ENCODE measurements around the gene LTBR.

Gene LTBR

GRCh38 chr12:6368906-6369525 lies 14.9 kb upstream of the LTBR start:
- no peak for DNase-seq

GRCh38 chr12:6369916-6370575 lies 13.9 kb upstream of the LTBR start:
- DNase-seq: no peak

- no peak for DNase-seq
These were observed 13.4 kb upstream of the LTBR start for GRCh38 chr12:6370576-6370935.

GRCh38 chr12:6370994-6371754 lies 12.8 kb upstream of the LTBR start:
- no peak for DNase-seq

- peak in 1 of 2 experiments; percentile 44 for DNase-seq
These were observed 11.5 kb upstream of the LTBR start for GRCh38 chr12:6372403-6373003.

- DNase-seq: no peak
These were observed 10.8 kb upstream of the LTBR start for GRCh38 chr12:6373022-6373787.

GRCh38 chr12:6374028-6374785 lies 9.8 kb upstream of the LTBR start:
- DNase-seq: no peak

GRCh38 chr12:6374786-6375160 lies 9.2 kb upstream of the LTBR start:
- no peak for DNase-seq

GRCh38 chr12:6375269-6376078 lies 8.5 kb upstream of the LTBR start, which contains the start of gene SCNN1A:
SCNN1A (minus strand) TSS chr12:6375563; CDS start chr12:6374783, 780 bp downstream.
- DNase-seq: no peak

GRCh38 chr12:6376079-6376869 lies 7.7 kb upstream of the LTBR start:
- no peak for DNase-seq

- DNase-seq: no peak
These were observed 6.9 kb upstream of the LTBR start for GRCh38 chr12:6376870-6377666.

GRCh38 chr12:6377667-6377994 lies 6.3 kb upstream of the LTBR start:
- DNase-seq: no peak

- no peak for DNase-seq
These were observed 5.1 kb upstream of the LTBR start for GRCh38 chr12:6378709-6379472.

GRCh38 chr12:6380141-6381121 lies 3.5 kb upstream of the LTBR start:
- DNase-seq: no peak

- DNase-seq: no peak
These were observed 1.6 kb upstream of the LTBR start for GRCh38 chr12:6382371-6382770.

GRCh38 chr12:6382982-6383381 lies 980 bp upstream of the LTBR start:
- DNase-seq: no peak

All from activated T-cell treated with anti-CD3 and anti-CD28 coated beads, Interleukin-2, amount 50 U/mL, for 48 hours (primary cell).